DND-41 (cell line): ENCODE measurements around the gene CFAP90.

Experiments
- ATAC-seq: fragments of 200-7000 bp; cut with Tn5 transposase; 3 replicates; pipeline ENCODE4 v1.9.1; 2021; ENCODE audit warnings: low read depth; ENCODE audit not compliant: insufficient read depth
- DNase-seq: peaks from one replicate; pipeline ENCODE4 v3.0.0-alpha.2; 2020
- H2AFZ ChIP-seq: 2 replicates; pipeline ENCODE4 v1.6.0; 2012; ENCODE audit warnings: low read depth, low read length
- H3K27ac ChIP-seq: 2 replicates; pipeline ENCODE4 v1.5.1; 2012; ENCODE audit warnings: low read length, inconsistent platforms
- H3K27me3 ChIP-seq: fragments of 200-600 bp; sonication (generic); 2 replicates; pipeline ENCODE4 v1.6.0; 2012; ENCODE audit warnings: low read length, mild to moderate bottlenecking, inconsistent platforms; ENCODE audit not compliant: insufficient read depth, poor library complexity
- H3K36me3 ChIP-seq: 2 replicates; pipeline ENCODE4 v1.5.1; 2012; ENCODE audit warnings: low read length, inconsistent platforms; ENCODE audit not compliant: insufficient read depth
- H3K4me1 ChIP-seq: 2 replicates; pipeline ENCODE4 v1.5.1; 2012; ENCODE audit warnings: mild to moderate bottlenecking, low read length; ENCODE audit not compliant: insufficient read depth
- H3K4me2 ChIP-seq: 2 replicates; pipeline ENCODE4 v1.6.0; 2012; ENCODE audit warnings: mild to moderate bottlenecking, moderate library complexity, low read length, inconsistent platforms; ENCODE audit not compliant: insufficient read depth
- H3K4me3 ChIP-seq, 2 experiments: fragments of 200-600 bp in 1 of 2; shearing (Covaris generic) in 1 of 2; 2 replicates each; pipeline ENCODE4 v1.5.1; 2012 to 2016; ENCODE audit warnings: inconsistent platforms in 2 of 2, low read length in 2 of 2, mild to moderate bottlenecking in 2 of 2, low read depth in 1 of 2, moderate library complexity in 1 of 2
- H3K79me2 ChIP-seq: 2 replicates; pipeline ENCODE4 v1.6.0; 2012; ENCODE audit warnings: low read length, inconsistent platforms; ENCODE audit not compliant: insufficient read depth
- H3K9ac ChIP-seq: 2 replicates; pipeline ENCODE4 v1.6.0; 2012; ENCODE audit warnings: low read depth, mild to moderate bottlenecking, inconsistent platforms, low read length, moderate library complexity
- H3K9me3 ChIP-seq: 2 replicates; pipeline ENCODE4 v1.5.1; 2012; ENCODE audit warnings: low read length, moderate library complexity, mild to moderate bottlenecking, inconsistent platforms; ENCODE audit not compliant: insufficient read depth, severe bottlenecking
- H4K20me1 ChIP-seq: 2 replicates; pipeline ENCODE4 v1.6.0; 2012; ENCODE audit warnings: low read length; ENCODE audit not compliant: insufficient read depth
- CTCF ChIP-seq: IDR thresholded peaks from 2 replicates; pipeline ENCODE4 v1.5.1; 2012; ENCODE audit warnings: borderline replicate concordance, low read length, moderate library complexity, mild to moderate bottlenecking; ENCODE audit not compliant: poor library complexity, severe bottlenecking; ENCODE audit errors: extremely low read depth
- EZH2 ChIP-seq: IDR thresholded peaks from 3 replicates; pipeline ENCODE4 v1.6.1; 2012; ENCODE audit warnings: borderline replicate concordance, low read depth, mild to moderate bottlenecking, moderate library complexity, low read length, inconsistent platforms; ENCODE audit not compliant: severe bottlenecking

The CFAP90 gene

GRCh38 chr5:7884491-7885267, 33.7 kb upstream of the CFAP90 start:
- H3K27ac ChIP-seq: no peak overlapping the region
- H3K4me2 ChIP-seq: no peak overlapping the region
- no peak overlapping the region for H3K4me3 ChIP-seq
- no peaks in the 10 kb centered on the region for H3K27me3 ChIP-seq
- H3K4me1 ChIP-seq: no peaks in the 10 kb centered on the region
- H3K36me3 ChIP-seq: peaks cover 90% of the 10 kb centered on the region
- no peaks in the 10 kb centered on the region for H3K9me3 ChIP-seq
- H3K79me2 ChIP-seq: peaks cover 15% of the 10 kb centered on the region
- DNase-seq: no peak
- H3K9ac ChIP-seq: no peak overlapping the region
- no peak for ATAC-seq
- no peak overlapping the region for H2AFZ ChIP-seq
- peaks cover 23% of the 10 kb centered on the region; the same call in 1 of the 2 replicates for H4K20me1 ChIP-seq
- TF ChIP-seq EZH2: no peak

GRCh38 chr5:7882926-7883325, 32.0 kb upstream of the CFAP90 start:
- Histone ChIP-seq H3K4me1 (no peaks in the 10 kb centered on the region), H3K27me3 (no peaks in the 10 kb centered on the region), H3K27ac (no peak overlapping the region), H3K36me3 (peaks cover 90% of the 10 kb centered on the region), H3K9ac (no peak overlapping the region), H3K4me3 (no peak overlapping the region), H4K20me1 (peaks cover 25% of the 10 kb centered on the region; the same call in 1 of the 2 replicates), H3K4me2 (no peak overlapping the region), H3K9me3 (no peaks in the 10 kb centered on the region), H2AFZ (no peak overlapping the region), H3K79me2 (peaks cover 20% of the 10 kb centered on the region)
- DNase-seq (no peak), ATAC-seq (no peak)
- TF ChIP-seq CTCF (no peak), EZH2 (no peak)

GRCh38 chr5:7881816-7882215, 30.9 kb upstream of the CFAP90 start:
- H4K20me1 ChIP-seq: peaks cover 25% of the 10 kb centered on the region; the same call in 1 of the 2 replicates
- H2AFZ ChIP-seq: no peak overlapping the region
- H3K27me3 ChIP-seq: no peaks in the 10 kb centered on the region
- H3K79me2 ChIP-seq: peaks cover 24% of the 10 kb centered on the region
- H3K27ac ChIP-seq: no peak overlapping the region
- H3K9me3 ChIP-seq: no peaks in the 10 kb centered on the region
- no peak overlapping the region for H3K4me2 ChIP-seq
- no peak overlapping the region for H3K9ac ChIP-seq
- H3K4me3 ChIP-seq: no peak overlapping the region
- DNase-seq (no peak), ATAC-seq (no peak)
- peaks cover 91% of the 10 kb centered on the region for H3K36me3 ChIP-seq
- TF ChIP-seq EZH2 (no peak), CTCF (no peak)
- H3K4me1 ChIP-seq: no peaks in the 10 kb centered on the region

GRCh38 chr5:7881091-7881490, 30.2 kb upstream of the CFAP90 start:
- Histone ChIP-seq H3K27ac (no peak overlapping the region), H3K79me2 (peaks cover 31% of the 10 kb centered on the region), H3K4me1 (no peaks in the 10 kb centered on the region), H2AFZ (no peak overlapping the region), H3K9me3 (no peaks in the 10 kb centered on the region), H3K27me3 (no peaks in the 10 kb centered on the region), H3K4me3 (no peak overlapping the region), H3K9ac (no peak overlapping the region), H3K4me2 (no peak overlapping the region), H4K20me1 (peaks cover 30% of the 10 kb centered on the region; the same call in 1 of the 2 replicates), H3K36me3 (peaks cover 92% of the 10 kb centered on the region)
- DNase-seq: no peak
- ATAC-seq: no peak; the same call in 2 of the 3 replicates
- no peak for TF ChIP-seq EZH2
- TF ChIP-seq CTCF: no peak
